Skin of body (tissue), 2 donors: ENCODE results near the gene MDN1. TPM values are rescaled to one million over a fixed set of nuclear protein-coding genes. Genes with fewer than 3 reads are reported as not detected.
"Not testable (repeated sequence)": the region's sequence is repeated elsewhere in the genome, so short reads cannot be mapped to it uniquely, and the experiment has no call there.

Experiments
- DNase-seq: peaks from one replicate; lab custom pipeline; 2025; lab: John Stamatoyannopoulos, UW
- total RNA-seq: library from RNA; depleted of rRNA; stranded (reverse); fragments of >200 nt; gene quantifications from one replicate; pipeline ENCODE4 v1.2.3, GENCODE V29; 2014

Gene MDN1
- total RNA-seq, 1 donor from 2014 or later, result 32.3 TPM

GRCh38 chr6:89655122-89655521, 164.5 kb downstream of the MDN1 start:
- no peak for DNase-seq

- DNase-seq, result no peak
Measured at GRCh38 chr6:89650579-89650978, 169.0 kb downstream of the MDN1 start.

GRCh38 chr6:89649682-89650081, 169.9 kb downstream of the MDN1 start:
- DNase-seq, result no peak

- no peak for DNase-seq
Measured at GRCh38 chr6:89644864-89645263, 174.7 kb downstream of the MDN1 start.

- no peak for DNase-seq
Measured at GRCh38 chr6:89643406-89643805, 176.2 kb downstream of the MDN1 start.

GRCh38 chr6:89642956-89643355, 176.6 kb downstream of the MDN1 start:
- DNase-seq, result no peak

- not testable (repeated sequence) for DNase-seq
Measured at GRCh38 chr6:89641581-89641980, 178.0 kb downstream of the MDN1 start.

GRCh38 chr6:89640804-89641203, 178.8 kb downstream of the MDN1 start:
- no peak for DNase-seq

GRCh38 chr6:89638320-89639195, 181.0 kb downstream of the MDN1 start, which contains the start of gene LYRM2:
Gene LYRM2, minus strand, starts transcription at chr6:89638747. Its CDS starts 31 bp downstream, at chr6:89638716.
- peak; percentile 94 for DNase-seq

GRCh38 chr6:89637960-89638319, 181.7 kb downstream of the MDN1 start:
- DNase-seq, result no peak

GRCh38 chr6:89636412-89636811, 183.2 kb downstream of the MDN1 start:
- not testable (repeated sequence) for DNase-seq

- no peak for DNase-seq
Measured at GRCh38 chr6:89630488-89630887, 189.1 kb downstream of the MDN1 start.

- no peak for DNase-seq
Measured at GRCh38 chr6:89623749-89624148, 195.8 kb downstream of the MDN1 start.

- no peak for DNase-seq
Measured at GRCh38 chr6:89619567-89619966, 200.0 kb downstream of the MDN1 start.

GRCh38 chr6:89618026-89618425, 201.6 kb downstream of the MDN1 start:
- no peak for DNase-seq

- no peak for DNase-seq
Measured at GRCh38 chr6:89616531-89616930, 203.1 kb downstream of the MDN1 start.

GRCh38 chr6:89615882-89616281, 203.7 kb downstream of the MDN1 start:
- no peak for DNase-seq

GRCh38 chr6:89613790-89614189, 205.8 kb downstream of the MDN1 start:
- DNase-seq, result no peak

GRCh38 chr6:89612121-89612520, 207.5 kb downstream of the MDN1 start:
- no peak for DNase-seq

- no peak for DNase-seq
Measured at GRCh38 chr6:89611666-89612065, 207.9 kb downstream of the MDN1 start.

- no peak for DNase-seq
Measured at GRCh38 chr6:89610149-89610642, 209.4 kb downstream of the MDN1 start.

- no peak for DNase-seq
Measured at GRCh38 chr6:89605861-89606260, 213.7 kb downstream of the MDN1 start.

- DNase-seq, result no peak
Measured at GRCh38 chr6:89604653-89605052, 214.9 kb downstream of the MDN1 start.
